ENCODE results near the gene FBXO7. TPM values are rescaled to one million over a fixed set of nuclear protein-coding genes. Genes with fewer than 3 reads are reported as not detected.
A peak's percentile ranks its signal among the peaks of the same experiment; 100 is the strongest.

The FBXO7 gene
- total and polyA plus RNA-seq, 9 of the 15 experiments (the other 6 are each of a cell fraction or from before 2014, with no cell fraction given): 34.0 to 162 (median 85.2) TPM

GRCh38 chr22:32528984-32529982 lies 54.7 kb downstream of the FBXO7 start (continued):
- peak; percentile 35; the same call in 1 of the 2 replicates for TF ChIP-seq CTBP1 (IDR thresholded peaks at IDR 0.05; ENCODE audit: borderline replicate concordance)

GRCh38 chr22:32531228-32531627 lies 56.6 kb downstream of the FBXO7 start:
- 66% methylated on average over 3 of the region's 7 CpGs for WGBS (ENCODE audit: insufficient coverage, low coverage, missing lambda C conversion rate)
- Histone ChIP-seq H3K4me1 (replicated peaks in 1 of 2; ENCODE audit: control insufficient read depth in 2 of 2, insufficient read depth in 2 of 2, low read length in 2 of 2) (peaks cover 18 to 24% of the 10 kb centered on the region in 2 experiments), H3K27ac (ENCODE audit: extremely low read depth, low read depth, low read length) (no peak overlapping the region), H3K36me3 (ENCODE audit: control insufficient read depth, insufficient read depth, low read length) (no peaks in the 10 kb centered on the region), H3K27me3 (ENCODE audit: control insufficient read depth in 2 of 2, insufficient read depth in 2 of 2, low read length in 2 of 2) (no peaks in the 10 kb centered on the region), H3K4me2 (ENCODE audit: insufficient read depth, low read length) (no peak overlapping the region), H4K20me1 (replicated peaks; ENCODE audit: control insufficient read depth, insufficient read depth, low read length) (no peaks in the 10 kb centered on the region), H2AFZ (ENCODE audit: low read depth, low read length) (peak overlapping the region; percentile 55; the same call in 1 of the 2 replicates), H3K9ac (ENCODE audit: insufficient read depth in 1 of 2, low read depth in 2 of 2, low read length in 2 of 2) (no peak overlapping the region), H3K9me3 (replicated peaks; ENCODE audit: control insufficient read depth, insufficient read depth, low read depth, low read length) (no peaks in the 10 kb centered on the region), H3K79me2 (ENCODE audit: control insufficient read depth, insufficient read depth, low read length) (no peaks in the 10 kb centered on the region), H3K9me1 (ENCODE audit: control insufficient read depth, insufficient read depth, low read length) (no peaks in the 10 kb centered on the region), H3K4me3 (no peak overlapping the region)
- in situ Hi-C loops (cut with MboI) (loop anchor here (25.0 kb wide), 1 partner anchor 681 kb away; no protein-coding TSS in a partner anchor), intact Hi-C loops (cut with micrococcal nuclease) (loop anchor here (5.0 kb wide), 1 partner anchor 131 kb away; no protein-coding TSS in a partner anchor)
- no TSS peak for BruUV-seq (replicated peaks)
- FAIRE-seq: no peak
- ChIA-PET POLR2A (interaction anchor here (0.5 to 1.1 kb wide), 3 partner anchors 271 to 397 kb away, joined by 3 read pairs; partner anchors contain the start of gene TIMP3), CTCF (ENCODE audit: low intra/inter-chr PET ratio) (no interaction called here)
- no peak for DNase-seq (ENCODE audit: extremely low read depth in 1 of 4, low spot score in 3 of 4)
- no peak for ATAC-seq
- no peak for TF ChIP-seq NFXL1 (CRISPR knock-in tag; IDR thresholded peaks at IDR 0.05)
- no peak for TF ChIP-seq SMAD3 (CRISPR knock-in tag; conservative IDR thresholded peaks at IDR 0.05)
- TF ChIP-seq MXI1 (IDR thresholded peaks at IDR 0.05; ENCODE audit: low read depth, low read length): no peak
- no peak for TF ChIP-seq ZKSCAN8 (CRISPR knock-in tag; IDR thresholded peaks at IDR 0.05)
- no peak for TF ChIP-seq TRIM28 (IDR thresholded peaks at IDR 0.05)
- TF ChIP-seq ZNF75A (CRISPR knock-in tag; IDR thresholded peaks at IDR 0.05): no peak
- no peak for TF ChIP-seq ZNF518B (CRISPR knock-in tag; IDR thresholded peaks at IDR 0.05)
- no peak for TF ChIP-seq CHD2 (IDR thresholded peaks at IDR 0.05; ENCODE audit: low read depth, low read length)
